H9 (cell line): ENCODE measurements around the gene CDC16. TPM values are rescaled to one million over a fixed set of nuclear protein-coding genes. Genes with fewer than 3 reads are reported as not detected.

Experiments
- DNase-seq: peaks from one replicate; pipeline ENCODE4 v3.0.0-alpha.2; 2017
- H2AFZ ChIP-seq: one replicate; pipeline ENCODE4 v1.6.1; 2013; ENCODE audit warnings: mild to moderate bottlenecking, low read length, control low read depth, moderate library complexity
- H2AK5ac ChIP-seq: 2 replicates; pipeline ENCODE4 v1.6.1; 2013; ENCODE audit warnings: low read length, control low read depth, mixed read lengths; ENCODE audit not compliant: insufficient read length
- H2BK120ac ChIP-seq: one replicate; pipeline ENCODE4 v1.6.1; 2013; ENCODE audit warnings: low read depth, mild to moderate bottlenecking, low read length, control low read depth, inconsistent platforms; ENCODE audit not compliant: poor library complexity, severe bottlenecking
- H2BK12ac ChIP-seq: 2 replicates; pipeline ENCODE4 v1.6.1; 2013; ENCODE audit warnings: low read length, control low read depth, mixed read lengths, low read depth; ENCODE audit not compliant: insufficient read length
- H2BK15ac ChIP-seq: 2 replicates; pipeline ENCODE4 v1.6.1; 2013; ENCODE audit warnings: low read depth, low read length, control low read depth
- H2BK20ac ChIP-seq: one replicate; pipeline ENCODE4 v1.6.1; 2013; ENCODE audit warnings: low read depth, mild to moderate bottlenecking, low read length, control low read depth, inconsistent platforms; ENCODE audit not compliant: poor library complexity, severe bottlenecking
- H2BK5ac ChIP-seq: 2 replicates; pipeline ENCODE4 v1.6.1; 2013; ENCODE audit warnings: low read length, control low read depth, mixed read lengths; ENCODE audit not compliant: insufficient read length
- H3K14ac ChIP-seq: 2 replicates; pipeline ENCODE4 v1.6.1; 2013; ENCODE audit warnings: low read length, control low read depth; ENCODE audit not compliant: insufficient read depth
- H3K18ac ChIP-seq: 2 replicates; pipeline ENCODE4 v1.6.1; 2013; ENCODE audit warnings: low read depth, mild to moderate bottlenecking, mixed read lengths, low read length, control low read depth; ENCODE audit not compliant: insufficient read length
- H3K23ac ChIP-seq: 2 replicates; pipeline ENCODE4 v1.6.1; 2013; ENCODE audit warnings: low read length, control low read depth, mixed read lengths, low read depth; ENCODE audit not compliant: insufficient read length
- H3K23me2 ChIP-seq: 2 replicates; pipeline ENCODE4 v1.6.1; 2013; ENCODE audit warnings: low read depth, mild to moderate bottlenecking, mixed read lengths, low read length, control low read depth; ENCODE audit not compliant: insufficient read length, poor library complexity, severe bottlenecking
- H3K27ac ChIP-seq: 2 replicates; pipeline ENCODE4 v1.5.1; 2013; ENCODE audit warnings: low read length, control low read depth, mixed read lengths, low read depth; ENCODE audit not compliant: insufficient read length
- H3K27me3 ChIP-seq: 2 replicates; pipeline ENCODE4 v1.6.1; 2013; ENCODE audit warnings: low read length, control low read depth, inconsistent platforms; ENCODE audit not compliant: insufficient read depth
- H3K4ac ChIP-seq: 2 replicates; pipeline ENCODE4 v1.6.1; 2013; ENCODE audit warnings: low read depth, mild to moderate bottlenecking, control low read depth, inconsistent platforms, low read length, moderate library complexity
- H3K4me1 ChIP-seq: 2 replicates; pipeline ENCODE4 v1.6.1; 2013; ENCODE audit warnings: low read length, control low read depth, inconsistent platforms; ENCODE audit not compliant: insufficient read depth
- H3K4me2 ChIP-seq: 2 replicates; pipeline ENCODE4 v1.6.1; 2013; ENCODE audit warnings: low read length, control low read depth, mixed read lengths; ENCODE audit not compliant: insufficient read length, insufficient read depth
- H3K56ac ChIP-seq: 2 replicates; pipeline ENCODE4 v1.6.1; 2013; ENCODE audit warnings: low read depth, mild to moderate bottlenecking, mixed read lengths, low read length, control low read depth; ENCODE audit not compliant: insufficient read length
- H3K79me1 ChIP-seq: 2 replicates; pipeline ENCODE4 v1.6.1; 2013; ENCODE audit warnings: low read depth, mild to moderate bottlenecking, moderate library complexity, low read length, control low read depth, inconsistent platforms; ENCODE audit not compliant: insufficient read depth, poor library complexity, severe bottlenecking
- H3K79me2 ChIP-seq: 2 replicates; pipeline ENCODE4 v1.6.1; 2013; ENCODE audit warnings: low read length, control low read depth, inconsistent platforms; ENCODE audit not compliant: insufficient read depth
- H3K9ac ChIP-seq: 2 replicates; pipeline ENCODE4 v1.6.1; 2013; ENCODE audit warnings: low read length, control low read depth, mixed read lengths; ENCODE audit not compliant: insufficient read length; ENCODE audit errors: extremely low read depth
- H3K9me3 ChIP-seq: one replicate; pipeline ENCODE4 v1.6.1; 2013; ENCODE audit warnings: low read depth, low read length, inconsistent platforms; ENCODE audit not compliant: control insufficient read depth
- H3T11ph ChIP-seq: one replicate; pipeline ENCODE4 v1.6.1; 2013; ENCODE audit warnings: mild to moderate bottlenecking, low read length, control low read depth, inconsistent platforms
- H4K20me1 ChIP-seq: one replicate; pipeline ENCODE4 v1.6.1; 2013; ENCODE audit not compliant: control insufficient read depth, insufficient read length, insufficient read depth
- H4K5ac ChIP-seq: 2 replicates; pipeline ENCODE4 v1.6.1; 2013; ENCODE audit warnings: low read depth, mild to moderate bottlenecking, mixed read lengths, low read length, control low read depth; ENCODE audit not compliant: insufficient read length
- H4K8ac ChIP-seq: replicated peaks from 2 replicates; pipeline ENCODE4 v1.6.1; 2013; ENCODE audit warnings: low read length, control low read depth, mixed read lengths, low read depth; ENCODE audit not compliant: insufficient read length
- H4K91ac ChIP-seq: 2 replicates; pipeline ENCODE4 v1.6.1; 2013; ENCODE audit warnings: low read depth, mild to moderate bottlenecking, moderate library complexity, mixed read lengths, low read length, control low read depth; ENCODE audit not compliant: insufficient read length
- H3K27ac Mint-ChIP-seq, 3 experiments: 2 replicates in 2 of 3; 3 replicates in 1 of 3; pipeline ENCODE4 v1.8.0; 2020 to 2021; ENCODE audit warnings: mixed read lengths in 3 of 3, mild to moderate bottlenecking in 1 of 3, moderate library complexity in 1 of 3
- H3K27me3 Mint-ChIP-seq: 2 replicates; pipeline ENCODE4 v1.8.0; 2021; ENCODE audit warnings: low read depth, mild to moderate bottlenecking, moderate library complexity, mixed read lengths
- H3K36me3 Mint-ChIP-seq, 3 experiments: 2 replicates in 2 of 3; 3 replicates in 1 of 3; pipeline ENCODE4 v1.8.0; 2020 to 2021; ENCODE audit warnings: low read depth in 3 of 3, mixed read lengths in 3 of 3; ENCODE audit not compliant: insufficient read depth in 1 of 3
- H3K4me1 Mint-ChIP-seq, 2 experiments: 2 replicates each; pipeline ENCODE4 v1.8.0; 2020; ENCODE audit warnings: mixed read lengths in 2 of 2
- H3K4me3 Mint-ChIP-seq, 2 experiments: 2 replicates in 1 of 2; 3 replicates in 1 of 2; pipeline ENCODE4 v1.8.0; 2020 to 2021; ENCODE audit warnings: mild to moderate bottlenecking in 2 of 2, mixed read lengths in 2 of 2, moderate library complexity in 1 of 2
- H3K9me3 Mint-ChIP-seq, 2 experiments: 2 replicates in 1 of 2; 3 replicates in 1 of 2; pipeline ENCODE4 v1.8.0; 2020; ENCODE audit warnings: mild to moderate bottlenecking in 2 of 2, mixed read lengths in 2 of 2, moderate library complexity in 1 of 2
- WGBS: extraction: QIAGEN DNeasy Blood & Tissue Kit; methylation state at CpG from one replicate; pipeline ENCODE4 v1.1.7; 2013; ENCODE audit warnings: missing lambda C conversion rate, low lambda C conversion rate, mixed read lengths; ENCODE audit not compliant: insufficient read length; ENCODE audit errors: extremely low coverage; 5-methylcytosine and 5-hydroxymethylcytosine counted together
- total RNA-seq: library from RNA; stranded (reverse); gene quantifications from 2 replicates; pipeline ENCODE4 v1.2.1, GENCODE V29; 2021
- TF ChIP-seq, protein P1 (sequence below): fragments of 200-600 bp; sonication (generic); conservative IDR thresholded peaks from 3 replicates; pipeline ENCODE4 v1.8.0; 2021; ENCODE audit warnings: antibody characterized with exemption, mild to moderate bottlenecking

The CDC16 gene
- total RNA-seq, 1 experiment from 2014 or later: 91.9 TPM

DNA sequence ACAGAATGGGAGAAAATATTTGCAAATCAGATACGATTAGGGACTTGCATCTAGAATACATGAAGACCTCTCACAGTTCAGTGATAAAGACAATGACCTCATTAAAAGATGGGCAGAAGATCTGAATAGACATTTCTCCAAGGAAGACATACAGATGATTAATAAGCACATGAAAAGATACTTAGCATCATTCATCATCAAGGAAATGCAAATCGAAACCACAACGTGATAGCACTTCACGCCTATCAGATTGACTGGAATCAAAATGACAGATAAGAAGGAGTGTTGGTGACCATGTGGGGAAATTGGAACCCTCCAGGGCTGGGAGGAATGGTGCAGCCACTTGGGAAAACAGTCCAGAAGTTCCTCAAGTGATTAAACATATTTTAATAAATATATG is 29.8 kb upstream of the CDC16 start:
- H4K91ac ChIP-seq: no peak overlapping the region

More for the DNA sequence above, 29.8 kb upstream of the CDC16 start:
- Histone ChIP-seq H3K4ac (no peak overlapping the region), H3K9ac (no peak overlapping the region), H3K27me3 (no peaks in the 10 kb centered on the region), H2BK15ac (no peak overlapping the region), H3K9me3 (peaks cover 11% of the 10 kb centered on the region), H3T11ph (no peak overlapping the region), H4K5ac (no peak overlapping the region), H2BK12ac (no peak overlapping the region), H3K23me2 (no peaks in the 10 kb centered on the region), H3K4me2 (no peak overlapping the region), H3K18ac (no peak overlapping the region), H4K8ac (no peak overlapping the region), H3K23ac (no peak overlapping the region), H2BK120ac (no peak overlapping the region), H3K14ac (no peak overlapping the region), H3K79me2 (no peaks in the 10 kb centered on the region), H3K4me1 (peaks cover 2% of the 10 kb centered on the region; the same call in 1 of the 2 replicates), H3K56ac (no peak overlapping the region), H2AK5ac (no peak overlapping the region), H2BK20ac (no peak overlapping the region), H2BK5ac (no peak overlapping the region), H3K27ac (no peak overlapping the region), H2AFZ (no peak overlapping the region), H4K20me1 (no peaks in the 10 kb centered on the region), H3K79me1 (no peaks in the 10 kb centered on the region)
- TF ChIP-seq, protein P1, sequence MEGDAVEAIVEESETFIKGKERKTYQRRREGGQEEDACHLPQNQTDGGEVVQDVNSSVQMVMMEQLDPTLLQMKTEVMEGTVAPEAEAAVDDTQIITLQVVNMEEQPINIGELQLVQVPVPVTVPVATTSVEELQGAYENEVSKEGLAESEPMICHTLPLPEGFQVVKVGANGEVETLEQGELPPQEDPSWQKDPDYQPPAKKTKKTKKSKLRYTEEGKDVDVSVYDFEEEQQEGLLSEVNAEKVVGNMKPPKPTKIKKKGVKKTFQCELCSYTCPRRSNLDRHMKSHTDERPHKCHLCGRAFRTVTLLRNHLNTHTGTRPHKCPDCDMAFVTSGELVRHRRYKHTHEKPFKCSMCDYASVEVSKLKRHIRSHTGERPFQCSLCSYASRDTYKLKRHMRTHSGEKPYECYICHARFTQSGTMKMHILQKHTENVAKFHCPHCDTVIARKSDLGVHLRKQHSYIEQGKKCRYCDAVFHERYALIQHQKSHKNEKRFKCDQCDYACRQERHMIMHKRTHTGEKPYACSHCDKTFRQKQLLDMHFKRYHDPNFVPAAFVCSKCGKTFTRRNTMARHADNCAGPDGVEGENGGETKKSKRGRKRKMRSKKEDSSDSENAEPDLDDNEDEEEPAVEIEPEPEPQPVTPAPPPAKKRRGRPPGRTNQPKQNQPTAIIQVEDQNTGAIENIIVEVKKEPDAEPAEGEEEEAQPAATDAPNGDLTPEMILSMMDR: no peak
- no peak overlapping the region for H3K27ac Mint-ChIP-seq
- peaks cover 21 to 30% of the 10 kb centered on the region in 2 experiments for H3K9me3 Mint-ChIP-seq
- DNase-seq: no peak
- peaks cover 0 to 4% (median 0%) of the 10 kb centered on the region in 3 experiments; a peak in 2 of 7 replicates for H3K36me3 Mint-ChIP-seq
- peaks cover 2% of the 10 kb centered on the region for H3K27me3 Mint-ChIP-seq
- no peak overlapping the region for H3K4me3 Mint-ChIP-seq
- no CpG with 5 or more reads among the region's 4 CpGs for WGBS
- H3K4me1 Mint-ChIP-seq: peaks cover 12 to 13% of the 10 kb centered on the region in 2 experiments
